GM18519 (cell line): ENCODE data around the gene TTLL7.

Experiments
- ATAC-seq: cut with Tn5 transposase; IDR thresholded peaks from one replicate; pipeline ENCODE4 v1.9.1; 2021; ENCODE audit warnings: mild to moderate bottlenecking, moderate library complexity; ENCODE audit not compliant: unreplicated experiment, low FRiP score

The TTLL7 gene

GRCh38 chr1:83896299-83896698 lies 102.6 kb downstream of the TTLL7 start:
- ATAC-seq, result no peak

- ATAC-seq, result no peak
These were observed 109.2 kb downstream of the TTLL7 start for GRCh38 chr1:83889707-83890106.

GRCh38 chr1:83887483-83887882 lies 111.4 kb downstream of the TTLL7 start:
- ATAC-seq, result no peak

- ATAC-seq, result no peak
These were observed 115.0 kb downstream of the TTLL7 start for GRCh38 chr1:83883979-83884378.

GRCh38 chr1:83882906-83883305 lies 116.0 kb downstream of the TTLL7 start:
- ATAC-seq, result no peak

GRCh38 chr1:83872515-83872914 lies 126.4 kb downstream of the TTLL7 start:
- ATAC-seq, result no peak

- ATAC-seq, result no peak
These were observed 133.9 kb downstream of the TTLL7 start for GRCh38 chr1:83864991-83865390.

- peak; percentile 90 for ATAC-seq
These were observed 138.3 kb downstream of the TTLL7 start for GRCh38 chr1:83860490-83861221.

GRCh38 chr1:83857716-83858115 lies 141.2 kb downstream of the TTLL7 start:
- no peak for ATAC-seq

GRCh38 chr1:83857103-83857502 lies 141.8 kb downstream of the TTLL7 start:
- ATAC-seq, result peak; percentile 33

GRCh38 chr1:83856381-83856780 lies 142.6 kb downstream of the TTLL7 start:
- no peak for ATAC-seq

GRCh38 chr1:83854456-83854855 lies 144.5 kb downstream of the TTLL7 start:
- no peak for ATAC-seq

- ATAC-seq, result no peak
These were observed 148.1 kb downstream of the TTLL7 start for GRCh38 chr1:83850834-83851233.

- ATAC-seq, result no peak
These were observed 149.5 kb downstream of the TTLL7 start for GRCh38 chr1:83849191-83850061.

- no peak for ATAC-seq
These were observed 152.8 kb downstream of the TTLL7 start for GRCh38 chr1:83846138-83846537.

GRCh38 chr1:83845437-83846071 lies 153.4 kb downstream of the TTLL7 start:
- no peak for ATAC-seq

GRCh38 chr1:83844546-83844945 lies 154.4 kb downstream of the TTLL7 start:
- ATAC-seq, result no peak

- ATAC-seq, result no peak
These were observed 159.3 kb downstream of the TTLL7 start for GRCh38 chr1:83839566-83840173.

- no peak for ATAC-seq
These were observed 160.4 kb downstream of the TTLL7 start for GRCh38 chr1:83838573-83838972.

- ATAC-seq, result no peak
These were observed 162.4 kb downstream of the TTLL7 start for GRCh38 chr1:83836543-83836942.
